ENCODE measurements around the gene PSMC5.

DNA sequence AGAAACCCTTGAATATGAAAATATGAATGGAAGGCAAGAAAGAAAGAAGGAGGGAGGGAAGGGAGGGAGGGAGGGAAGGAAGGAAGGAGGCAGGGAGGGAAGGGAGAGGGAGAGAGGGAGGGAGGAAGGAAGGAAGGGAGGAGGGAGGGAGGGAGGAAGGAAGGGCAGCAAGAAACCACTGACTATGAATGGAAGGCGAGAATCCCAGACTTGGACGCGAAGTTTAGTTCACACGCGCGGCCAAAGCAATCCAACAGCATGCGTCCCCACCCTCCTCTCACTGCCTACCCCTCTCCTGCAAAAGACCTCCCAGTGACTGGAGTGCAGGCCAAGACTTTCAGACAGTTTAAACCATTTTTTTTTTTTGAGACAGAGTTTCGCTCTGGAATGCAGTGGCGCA is 23.2 kb downstream of the PSMC5 start:
- TF ChIP-seq, protein P1, sequence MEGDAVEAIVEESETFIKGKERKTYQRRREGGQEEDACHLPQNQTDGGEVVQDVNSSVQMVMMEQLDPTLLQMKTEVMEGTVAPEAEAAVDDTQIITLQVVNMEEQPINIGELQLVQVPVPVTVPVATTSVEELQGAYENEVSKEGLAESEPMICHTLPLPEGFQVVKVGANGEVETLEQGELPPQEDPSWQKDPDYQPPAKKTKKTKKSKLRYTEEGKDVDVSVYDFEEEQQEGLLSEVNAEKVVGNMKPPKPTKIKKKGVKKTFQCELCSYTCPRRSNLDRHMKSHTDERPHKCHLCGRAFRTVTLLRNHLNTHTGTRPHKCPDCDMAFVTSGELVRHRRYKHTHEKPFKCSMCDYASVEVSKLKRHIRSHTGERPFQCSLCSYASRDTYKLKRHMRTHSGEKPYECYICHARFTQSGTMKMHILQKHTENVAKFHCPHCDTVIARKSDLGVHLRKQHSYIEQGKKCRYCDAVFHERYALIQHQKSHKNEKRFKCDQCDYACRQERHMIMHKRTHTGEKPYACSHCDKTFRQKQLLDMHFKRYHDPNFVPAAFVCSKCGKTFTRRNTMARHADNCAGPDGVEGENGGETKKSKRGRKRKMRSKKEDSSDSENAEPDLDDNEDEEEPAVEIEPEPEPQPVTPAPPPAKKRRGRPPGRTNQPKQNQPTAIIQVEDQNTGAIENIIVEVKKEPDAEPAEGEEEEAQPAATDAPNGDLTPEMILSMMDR (IDR thresholded peaks at IDR 0.05), result no peak
- TF ChIP-seq EZH2 (IDR thresholded peaks at IDR 0.05) (no peak), EZH2phosphoT487 (IDR thresholded peaks at IDR 0.05) (no peak)
